K562 (cell line): Measurements from ENCODE around the gene P2RX3. TPM values are rescaled to one million over a fixed set of nuclear protein-coding genes. Genes with fewer than 3 reads are reported as not detected.

Experiments
- ATAC-seq: fragments of 200-7000 bp; cut with Tn5 transposase; 3 replicates; pipeline ENCODE4 v1.9.1; 2020; ENCODE audit warnings: moderate library complexity
- BruUV-seq: library from RNA; stranded (reverse); fragments of 400-500 nt; replicated peaks from 2 replicates; lab custom pipeline; 2021; lab: Mats Ljungman, UMichigan
- CTCF ChIA-PET: fragments of 300-600 bp; formaldehyde crosslinking; extraction: SDS; loops from one replicate; lab custom pipeline; 2021; ENCODE audit warnings: low intra/inter-chr PET ratio; lab: Yijun Ruan, JAX
- POLR2A ChIA-PET: fragments of 300-600, 350-650 bp; sonication (Branson Sonifier 250); formaldehyde crosslinking; extraction: SDS; loops from one replicate; lab custom pipeline; 2021; ENCODE audit warnings: antibody characterized with exemption, inconsistent platforms; lab: Yijun Ruan, JAX
- DNase-seq, 4 experiments: peaks; one replicate each; pipeline versions ENCODE4 v3.0.0 to v3.0.0-alpha.2; 2011 to 2018; ENCODE audit warnings: low spot score in 3 of 4, mixed read lengths in 3 of 4; ENCODE audit errors: extremely low read depth in 1 of 4
- FAIRE-seq: peaks from 2 replicates; lab custom pipeline; 2011; peaks lifted over from hg19 to GRCh38; lab: Jason Lieb, UNC
- H2AFZ ChIP-seq: 2 replicates; pipeline ENCODE4 v1.6.0; 2011; ENCODE audit warnings: low read depth, low read length, control low read depth, inconsistent platforms
- H3K27ac ChIP-seq: fragments of 200-600 bp; 3 replicates; pipeline ENCODE4 v1.8.0; 2011; ENCODE audit warnings: low read depth, mild to moderate bottlenecking, control low read depth, inconsistent platforms, low read length, moderate library complexity, mixed read lengths; ENCODE audit errors: extremely low read depth
- H3K27me3 ChIP-seq, 2 experiments: fragments of 300-600 bp in 1 of 2; 2 replicates in 1 of 2; 3 replicates in 1 of 2; pipeline versions ENCODE4 v1.6.0 to v1.8.0; 2011; ENCODE audit warnings: inconsistent platforms in 2 of 2, low read length in 2 of 2, mild to moderate bottlenecking in 1 of 2, mixed read lengths in 1 of 2, moderate library complexity in 1 of 2; ENCODE audit not compliant: control insufficient read depth in 2 of 2, insufficient read depth in 2 of 2
- H3K36me3 ChIP-seq: fragments of 300-600 bp; 3 replicates; pipeline ENCODE4 v1.8.0; 2011; ENCODE audit warnings: mild to moderate bottlenecking, low read length, inconsistent platforms; ENCODE audit not compliant: control insufficient read depth, insufficient read depth
- H3K4me1 ChIP-seq, 2 experiments: fragments of 200-600 bp in 1 of 2; replicated peaks in 1 of 2; 2 replicates in 1 of 2; 3 replicates in 1 of 2; pipeline versions ENCODE4 v1.5.1 to v1.8.0; 2011; ENCODE audit warnings: inconsistent platforms in 2 of 2, low read length in 2 of 2, mild to moderate bottlenecking in 1 of 2, mixed read lengths in 1 of 2, moderate library complexity in 1 of 2; ENCODE audit not compliant: control insufficient read depth in 2 of 2, insufficient read depth in 2 of 2
- H3K4me2 ChIP-seq: 2 replicates; pipeline ENCODE4 v1.6.1; 2011; ENCODE audit warnings: low read length, control low read depth, inconsistent platforms, mixed read lengths; ENCODE audit not compliant: insufficient read depth
- H3K4me3 ChIP-seq: fragments of 200-600 bp; sonication (generic), shearing (Covaris generic); 2 replicates; pipeline ENCODE4 v1.5.1; 2016; ENCODE audit warnings: control low read depth, inconsistent platforms
- H3K79me2 ChIP-seq: fragments of 200-600 bp; 3 replicates; pipeline ENCODE4 v1.8.0; 2011; ENCODE audit warnings: low read length, inconsistent platforms; ENCODE audit not compliant: control insufficient read depth, insufficient read depth
- H3K9ac ChIP-seq, 2 experiments: 2 replicates each; pipeline versions ENCODE4 v1.6.0 to v1.6.1; 2011; ENCODE audit warnings: low read depth in 2 of 2, low read length in 2 of 2, control low read depth in 1 of 2, inconsistent platforms in 1 of 2, mild to moderate bottlenecking in 1 of 2, mixed read lengths in 1 of 2; ENCODE audit not compliant: insufficient read depth in 1 of 2
- H3K9me1 ChIP-seq: one replicate; pipeline ENCODE4 v1.6.0; 2011; ENCODE audit warnings: inconsistent platforms, mild to moderate bottlenecking, low read length, moderate library complexity; ENCODE audit not compliant: control insufficient read depth, insufficient read depth
- H3K9me3 ChIP-seq: replicated peaks from 2 replicates; pipeline ENCODE4 v1.5.1; 2011; ENCODE audit warnings: low read depth, low read length, inconsistent platforms; ENCODE audit not compliant: control insufficient read depth, insufficient read depth
- H4K20me1 ChIP-seq: replicated peaks from 2 replicates; pipeline ENCODE4 v1.6.1; 2011; ENCODE audit warnings: low read length, inconsistent platforms, mixed read lengths; ENCODE audit not compliant: control insufficient read depth, insufficient read depth
- BACH1 ChIP-seq: fragments of 200-800 bp; sonication (Bioruptor generic); IDR thresholded peaks from 2 replicates; pipeline ENCODE4 v1.6.1; 2016; ENCODE audit warnings: missing genetic modification characterization, missing compliant biosample characterization
- GTF2F1 ChIP-seq: IDR thresholded peaks from 2 replicates; pipeline ENCODE4 v1.6.1; 2011; ENCODE audit warnings: low read depth, low read length, improper control_type of control experiment
- HNRNPLL ChIP-seq: fragments of 200-400 bp; formaldehyde crosslinking; IDR thresholded peaks from 2 replicates; pipeline ENCODE4 v1.6.1; 2017; ENCODE audit warnings: low read length, low read depth, mild to moderate bottlenecking; ENCODE audit not compliant: poor library complexity, severe bottlenecking
- KDM2B ChIP-seq: fragments of 250-450 bp; sonication (Bioruptor Pico); IDR thresholded peaks from 2 replicates; pipeline ENCODE4 v1.8.0; 2021; ENCODE audit warnings: mild to moderate bottlenecking, moderate library complexity
- NCOA1 ChIP-seq: fragments of 450-650 bp; IDR thresholded peaks from 2 replicates; pipeline ENCODE4 v1.6.1; 2016; ENCODE audit warnings: low read depth
- RFX5 ChIP-seq: IDR thresholded peaks from 2 replicates; pipeline ENCODE4 v1.6.1; 2011; ENCODE audit warnings: low read depth, mild to moderate bottlenecking, improper control_type of control experiment, low read length
- RHOXF2B ChIP-seq: fragments of 250-450 bp; sonication (Bioruptor Pico); conservative IDR thresholded peaks from 2 replicates; pipeline ENCODE4 v1.5.1; 2021
- RNF219 ChIP-seq: fragments of 250-450 bp; sonication (Bioruptor Pico); IDR thresholded peaks from 2 replicates; pipeline ENCODE4 v1.5.0; 2022; ENCODE audit warnings: mild to moderate bottlenecking
- ZBTB49 ChIP-seq: sonication (generic); formaldehyde crosslinking; IDR thresholded peaks from 2 replicates; pipeline ENCODE4 v1.8.0; 2022; ENCODE audit warnings: missing genetic modification reagents, mild to moderate bottlenecking, borderline replicate concordance
- ZNF174 ChIP-seq: fragments of 250-450 bp; sonication (Bioruptor Pico); IDR thresholded peaks from 2 replicates; pipeline ENCODE4 v1.4.0; 2020; ENCODE audit warnings: mild to moderate bottlenecking
- ZNF217 ChIP-seq: sonication (generic); formaldehyde crosslinking; IDR thresholded peaks from 2 replicates; pipeline ENCODE4 v1.8.0; 2022; ENCODE audit warnings: mild to moderate bottlenecking, missing genetic modification reagents
- ZNF583 ChIP-seq: fragments of 250-450 bp; sonication (Bioruptor Pico); IDR thresholded peaks from 2 replicates; pipeline ENCODE4 v1.4.0; 2020
- ZNF695 ChIP-seq: fragments of 450-650 bp; formaldehyde crosslinking; IDR thresholded peaks from 2 replicates; pipeline ENCODE4 v1.4.0; 2020; ENCODE audit warnings: mild to moderate bottlenecking, moderate library complexity
- WGBS: fragments of 100-300 bp; shearing (Covaris generic); methylation state at CpG from one replicate; pipeline ENCODE4 v1.1.6; 2016; ENCODE audit warnings: low coverage, mixed read lengths; ENCODE audit not compliant: insufficient coverage; ENCODE audit errors: missing lambda C conversion rate; 5-methylcytosine and 5-hydroxymethylcytosine counted together
- in situ Hi-C: fragments of 300-500 bp; cut with MboI; formaldehyde crosslinking; loops from 4 replicates; pipeline ENCODE4 v1.15.0; 2018; ENCODE audit warnings: inconsistent platforms, mixed read lengths
- intact Hi-C: fragments of 100-400 bp; cut with micrococcal nuclease; formaldehyde crosslinking; loops from 2 replicates; pipeline ENCODE4 v1.14.2; 2022
- polyA plus RNA-seq, 8 experiments: library from polyadenylated mRNA; depleted of rRNA in 4 of 8; stranded (reverse) in 5 of 8; unstranded in 3 of 8; fragments of >200 nt; fragmentation: Nextera tagmentation in 2 of 8; fragmentation: Illumina TruSeq in 1 of 8; extraction: Ambion mirVana in 2 of 8; extraction: Trizol in 1 of 8; gene quantifications; 2 replicates each; pipeline versions ENCODE4 v1.2.1 to v1.2.3, GENCODE V29; 2011 to 2014; ENCODE audit warnings: inconsistent platforms in 1 of 8, missing spikeins in 1 of 8
- total RNA-seq, 7 experiments: library from RNA; depleted of rRNA in 6 of 7; stranded (reverse); fragments of >200 nt in 6 of 7; fragmentation: Illumina TruSeq in 2 of 7; extraction: Trizol in 2 of 7; gene quantifications; 2 replicates each; pipeline versions ENCODE4 v1.2.1 to v1.2.3, GENCODE V29; 2011 to 2021; ENCODE audit warnings: low replicate concordance in 1 of 7
- TF ChIP-seq, protein P1 (sequence below), 3 experiments: IDR thresholded peaks in 2 of 3; conservative IDR thresholded peaks in 1 of 3; 2 replicates each; pipeline ENCODE4 v1.5.1; 2011 to 2012; ENCODE audit warnings: low read length in 3 of 3, mild to moderate bottlenecking in 3 of 3, control low read depth in 2 of 3, improper control_type of control experiment in 1 of 3, inconsistent platforms in 1 of 3, low read depth in 1 of 3, mixed read lengths in 1 of 3, moderate library complexity in 1 of 3; ENCODE audit not compliant: insufficient read depth in 2 of 3

P2RX3 gene
- total and polyA plus RNA-seq, 9 of the 15 experiments (the other 6 are each of a cell fraction or from before 2014, with no cell fraction given): not detected

DNA sequence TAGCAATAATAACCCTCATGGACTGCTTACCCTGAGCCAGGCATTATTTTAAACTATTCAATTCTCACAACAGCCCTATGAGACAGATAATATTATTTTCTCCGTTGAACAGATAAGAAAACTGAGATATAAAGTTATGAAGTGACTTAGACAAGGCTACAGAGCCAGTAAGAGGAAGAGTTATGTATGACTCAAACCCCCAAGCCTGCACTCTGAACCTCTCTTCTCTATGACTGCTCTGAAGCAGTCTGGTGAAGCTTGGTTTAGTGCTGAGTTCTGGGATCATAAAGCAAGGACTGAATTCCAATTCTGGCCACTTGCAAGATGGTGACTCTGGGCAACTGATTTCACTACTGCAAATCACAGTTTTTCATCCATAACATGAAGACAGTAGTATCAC is 47.9 kb upstream of the P2RX3 start:
- no peak overlapping the region for H3K4me2 ChIP-seq
- H3K9me1 ChIP-seq: no peaks in the 10 kb centered on the region
- H3K9me3 ChIP-seq: no peaks in the 10 kb centered on the region
- intact Hi-C loops (no loop called here), in situ Hi-C loops (no loop called here)
- WGBS: 0% methylated on average over 1 of the region's 1 CpG
- no peak overlapping the region for H3K9ac ChIP-seq
- no peaks in the 10 kb centered on the region for H3K36me3 ChIP-seq
- H4K20me1 ChIP-seq: no peaks in the 10 kb centered on the region
- no peak for FAIRE-seq
- peaks cover 24 to 29% of the 10 kb centered on the region in 2 experiments; a peak in 4 of 5 replicates for H3K27me3 ChIP-seq
- H3K4me3 ChIP-seq: no peak overlapping the region
- H3K27ac ChIP-seq: no peak overlapping the region
- H3K4me1 ChIP-seq: peaks cover 0 to 4% of the 10 kb centered on the region in 2 experiments; a peak in 3 of 5 replicates
- no TSS peak for BruUV-seq
- ATAC-seq: no peak
- no peaks in the 10 kb centered on the region for H3K79me2 ChIP-seq
- DNase-seq: no peak
- H2AFZ ChIP-seq: no peak overlapping the region
- no peak for TF ChIP-seq RHOXF2B
- no peak for TF ChIP-seq HNRNPLL
- TF ChIP-seq GTF2F1: no peak
- TF ChIP-seq RFX5: no peak
- no peak for TF ChIP-seq BACH1 (tag)
- no peak for TF ChIP-seq ZNF174 (CRISPR knock-in tag)
- TF ChIP-seq KDM2B: no peak
- no peak for TF ChIP-seq ZBTB49 (CRISPR knock-in tag)
- TF ChIP-seq ZNF695 (CRISPR knock-in tag): no peak
- no peak for TF ChIP-seq NCOA1
- TF ChIP-seq RNF219: no peak
- TF ChIP-seq ZNF583 (CRISPR knock-in tag): no peak
- no peak for TF ChIP-seq ZNF217 (CRISPR knock-in tag)
- TF ChIP-seq, protein P1, sequence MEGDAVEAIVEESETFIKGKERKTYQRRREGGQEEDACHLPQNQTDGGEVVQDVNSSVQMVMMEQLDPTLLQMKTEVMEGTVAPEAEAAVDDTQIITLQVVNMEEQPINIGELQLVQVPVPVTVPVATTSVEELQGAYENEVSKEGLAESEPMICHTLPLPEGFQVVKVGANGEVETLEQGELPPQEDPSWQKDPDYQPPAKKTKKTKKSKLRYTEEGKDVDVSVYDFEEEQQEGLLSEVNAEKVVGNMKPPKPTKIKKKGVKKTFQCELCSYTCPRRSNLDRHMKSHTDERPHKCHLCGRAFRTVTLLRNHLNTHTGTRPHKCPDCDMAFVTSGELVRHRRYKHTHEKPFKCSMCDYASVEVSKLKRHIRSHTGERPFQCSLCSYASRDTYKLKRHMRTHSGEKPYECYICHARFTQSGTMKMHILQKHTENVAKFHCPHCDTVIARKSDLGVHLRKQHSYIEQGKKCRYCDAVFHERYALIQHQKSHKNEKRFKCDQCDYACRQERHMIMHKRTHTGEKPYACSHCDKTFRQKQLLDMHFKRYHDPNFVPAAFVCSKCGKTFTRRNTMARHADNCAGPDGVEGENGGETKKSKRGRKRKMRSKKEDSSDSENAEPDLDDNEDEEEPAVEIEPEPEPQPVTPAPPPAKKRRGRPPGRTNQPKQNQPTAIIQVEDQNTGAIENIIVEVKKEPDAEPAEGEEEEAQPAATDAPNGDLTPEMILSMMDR (IDR thresholded peaks at IDR 0.05 in 2 of 3, conservative IDR thresholded peaks at IDR 0.05 in 1 of 3; ENCODE audit: insufficient read depth in 2 of 3, low read depth in 1 of 3, low read length in 3 of 3): no peak
- POLR2A ChIA-PET: interaction anchor here (0.7 to 1.6 kb wide), 3 partner anchors 17 to 359 kb away, joined by 3 read pairs; no protein-coding TSS in a partner anchor
- CTCF ChIA-PET: no interaction called here
